Measurements from ENCODE around the gene TAMALIN. TPM values are rescaled to one million over a fixed set of nuclear protein-coding genes. Genes with fewer than 3 reads are reported as not detected.

The TAMALIN gene
- total RNA-seq, 1 experiment from 2014 or later: 1.2 TPM

DNA sequence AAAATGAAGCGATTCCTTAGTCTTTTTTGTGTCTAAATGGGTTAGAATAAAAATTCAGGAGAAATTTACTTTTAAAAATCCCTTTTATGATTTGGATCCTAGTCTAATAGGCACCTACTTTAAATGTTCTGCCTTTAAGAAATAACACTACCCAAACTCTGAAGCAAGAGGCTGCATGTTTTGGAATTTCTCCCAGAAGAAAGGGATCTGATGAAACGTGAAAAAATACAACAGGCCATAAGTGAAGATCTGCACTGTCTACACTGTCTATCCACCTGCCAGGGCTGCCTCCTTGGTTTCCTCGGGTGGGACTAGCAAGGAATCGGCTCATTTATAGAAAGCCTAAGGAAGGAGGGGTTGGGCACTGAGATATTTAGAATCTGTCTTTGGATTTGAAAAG, 33.2 kb upstream of the TAMALIN start:
- H3K18ac ChIP-seq (ENCODE audit: insufficient read length, low read depth, low read length): no peak overlapping the region
- H2AFZ ChIP-seq (ENCODE audit: low read length): no peak overlapping the region
- H3T11ph ChIP-seq (ENCODE audit: low read length): no peak overlapping the region
- WGBS (ENCODE audit: extremely low coverage, insufficient read length, low lambda C conversion rate): no CpG with 5 or more reads among the region's 4 CpGs
- TF ChIP-seq, protein P1, sequence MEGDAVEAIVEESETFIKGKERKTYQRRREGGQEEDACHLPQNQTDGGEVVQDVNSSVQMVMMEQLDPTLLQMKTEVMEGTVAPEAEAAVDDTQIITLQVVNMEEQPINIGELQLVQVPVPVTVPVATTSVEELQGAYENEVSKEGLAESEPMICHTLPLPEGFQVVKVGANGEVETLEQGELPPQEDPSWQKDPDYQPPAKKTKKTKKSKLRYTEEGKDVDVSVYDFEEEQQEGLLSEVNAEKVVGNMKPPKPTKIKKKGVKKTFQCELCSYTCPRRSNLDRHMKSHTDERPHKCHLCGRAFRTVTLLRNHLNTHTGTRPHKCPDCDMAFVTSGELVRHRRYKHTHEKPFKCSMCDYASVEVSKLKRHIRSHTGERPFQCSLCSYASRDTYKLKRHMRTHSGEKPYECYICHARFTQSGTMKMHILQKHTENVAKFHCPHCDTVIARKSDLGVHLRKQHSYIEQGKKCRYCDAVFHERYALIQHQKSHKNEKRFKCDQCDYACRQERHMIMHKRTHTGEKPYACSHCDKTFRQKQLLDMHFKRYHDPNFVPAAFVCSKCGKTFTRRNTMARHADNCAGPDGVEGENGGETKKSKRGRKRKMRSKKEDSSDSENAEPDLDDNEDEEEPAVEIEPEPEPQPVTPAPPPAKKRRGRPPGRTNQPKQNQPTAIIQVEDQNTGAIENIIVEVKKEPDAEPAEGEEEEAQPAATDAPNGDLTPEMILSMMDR (conservative IDR thresholded peaks at IDR 0.05): no peak
- H3K4me1 ChIP-seq (ENCODE audit: insufficient read depth, low read length): peaks cover 7% of the 10 kb centered on the region; the same call in 1 of the 2 replicates
- H2BK120ac ChIP-seq (ENCODE audit: low read depth, low read length, poor library complexity, severe bottlenecking): no peak overlapping the region
- H3K14ac ChIP-seq (ENCODE audit: insufficient read depth, low read length): no peak overlapping the region
- no peak overlapping the region for H3K4ac ChIP-seq (ENCODE audit: low read depth, low read length)
- no peak overlapping the region for H3K23ac ChIP-seq (ENCODE audit: insufficient read length, low read depth, low read length)
- H4K8ac ChIP-seq (replicated peaks; ENCODE audit: insufficient read length, low read depth, low read length): no peak overlapping the region
- no peak overlapping the region for H2BK20ac ChIP-seq (ENCODE audit: low read depth, low read length, poor library complexity, severe bottlenecking)
- H3K9me3 ChIP-seq (ENCODE audit: control insufficient read depth, low read depth, low read length): no peaks in the 10 kb centered on the region
- H4K5ac ChIP-seq (ENCODE audit: insufficient read length, low read depth, low read length): no peak overlapping the region
- H3K79me2 ChIP-seq (ENCODE audit: insufficient read depth, low read length): no peaks in the 10 kb centered on the region
- no peak overlapping the region for H3K27ac ChIP-seq (ENCODE audit: insufficient read length, low read depth, low read length)
- no peak for DNase-seq
- peaks cover 28 to 42% of the 10 kb centered on the region in 2 experiments for H3K4me1 Mint-ChIP-seq
- no peaks in the 10 kb centered on the region for H3K27me3 ChIP-seq (ENCODE audit: insufficient read depth, low read length)
- no peak overlapping the region for H3K4me2 ChIP-seq (ENCODE audit: insufficient read depth, insufficient read length, low read length)
- H3K9me3 Mint-ChIP-seq: no peaks in the 10 kb centered on the region
- H3K56ac ChIP-seq (ENCODE audit: insufficient read length, low read depth, low read length): no peak overlapping the region
- no peaks in the 10 kb centered on the region for H3K27me3 Mint-ChIP-seq (ENCODE audit: low read depth)
- H3K9ac ChIP-seq (ENCODE audit: extremely low read depth, insufficient read length, low read length): no peak overlapping the region
- no peaks in the 10 kb centered on the region for H3K23me2 ChIP-seq (ENCODE audit: insufficient read length, low read depth, low read length, poor library complexity, severe bottlenecking)
- no peak overlapping the region for H3K4me3 Mint-ChIP-seq
- no peaks in the 10 kb centered on the region for H3K79me1 ChIP-seq (ENCODE audit: insufficient read depth, low read depth, low read length, poor library complexity, severe bottlenecking)
- H2BK5ac ChIP-seq (ENCODE audit: insufficient read length, low read length): no peak overlapping the region
- H3K36me3 Mint-ChIP-seq (ENCODE audit: insufficient read depth in 1 of 3, low read depth in 3 of 3): peaks cover 22 to 32% (median 31%) of the 10 kb centered on the region in 3 experiments; a peak in 6 of 7 replicates
- H4K20me1 ChIP-seq (ENCODE audit: control insufficient read depth, insufficient read depth, insufficient read length): no peaks in the 10 kb centered on the region
- H2AK5ac ChIP-seq (ENCODE audit: insufficient read length, low read length): no peak overlapping the region
- H2BK15ac ChIP-seq (ENCODE audit: low read depth, low read length): no peak overlapping the region
- H4K91ac ChIP-seq (ENCODE audit: insufficient read length, low read depth, low read length): no peak overlapping the region
- H3K27ac Mint-ChIP-seq: no peak overlapping the region; a peak in 1 of 7 replicates
- H2BK12ac ChIP-seq (ENCODE audit: insufficient read length, low read depth, low read length): no peak overlapping the region
